Dendritic cell treated with granulocyte-macrophage colony-stimulating factor and Interleukin-4, amounts not matched to agents 40 ng/mL and 50 ng/mL, for 4 days (primary cell): ENCODE measurements around the gene PSMB3.

Experiments
- H3K27ac Mint-ChIP-seq: one replicate; pipeline ENCODE4 v1.8.0; 2022; ENCODE audit warnings: mild to moderate bottlenecking, mixed read lengths
- H3K27me3 Mint-ChIP-seq: one replicate; pipeline ENCODE4 v1.8.0; 2022; ENCODE audit warnings: mild to moderate bottlenecking, mixed read lengths
- H3K36me3 Mint-ChIP-seq: one replicate; pipeline ENCODE4 v1.8.0; 2022; ENCODE audit warnings: low read depth, mixed read lengths
- H3K4me1 Mint-ChIP-seq: one replicate; pipeline ENCODE4 v1.8.0; 2022; ENCODE audit warnings: low read depth, mixed read lengths
- H3K4me3 Mint-ChIP-seq: one replicate; pipeline ENCODE4 v1.8.0; 2022; ENCODE audit warnings: mild to moderate bottlenecking, moderate library complexity, mixed read lengths
- H3K9me3 Mint-ChIP-seq: one replicate; pipeline ENCODE4 v1.8.0; 2022; ENCODE audit warnings: mixed read lengths
- intact Hi-C: fragments of 100-400 bp; cut with micrococcal nuclease; formaldehyde crosslinking; loops from one replicate; pipeline ENCODE4 v1.15.0; 2022

The PSMB3 gene

GRCh38 chr17:38797828-38798227 lies 45.3 kb downstream of the PSMB3 start:
- intact Hi-C loops, result no loop called here
- Mint-ChIP-seq H3K27me3 (no peaks in the 10 kb centered on the region), H3K9me3 (no peaks in the 10 kb centered on the region), H3K27ac (peak overlapping the region; percentile 86), H3K4me3 (peak overlapping the region; percentile 92), H3K36me3 (peaks cover 71% of the 10 kb centered on the region), H3K4me1 (peaks cover 37% of the 10 kb centered on the region)

- Mint-ChIP-seq H3K36me3 (peaks cover 75% of the 10 kb centered on the region), H3K9me3 (no peaks in the 10 kb centered on the region), H3K27ac (peak overlapping the region; percentile 86), H3K4me1 (peaks cover 37% of the 10 kb centered on the region), H3K4me3 (peak overlapping the region; percentile 92), H3K27me3 (no peaks in the 10 kb centered on the region)
- intact Hi-C loops, result no loop called here
Observed at GRCh38 chr17:38798614-38799500, 46.3 kb downstream of the PSMB3 start.

- H3K4me3 Mint-ChIP-seq, result peak within 1 kb of the TSS; percentile 92
- intact Hi-C loops, result loop anchor here (2.0 kb wide), 1 partner anchor 25 kb away; the partner anchor contains the start of gene CWC25
- H3K36me3 Mint-ChIP-seq, result peaks cover 75% of the 10 kb centered on the region
- no peaks in the 10 kb centered on the region for H3K27me3 Mint-ChIP-seq
- peak within 1 kb of the TSS; percentile 86 for H3K27ac Mint-ChIP-seq
- no peaks in the 10 kb centered on the region for H3K9me3 Mint-ChIP-seq
- H3K4me1 Mint-ChIP-seq, result peaks cover 37% of the 10 kb centered on the region
Observed at GRCh38 chr17:38799501-38800236, 47.1 kb downstream of the PSMB3 start, which contains the start of gene PIP4K2B. Gene PIP4K2B (minus strand): TSS chr17:38799556. CDS start chr17:38799424, 132 bp downstream.

GRCh38 chr17:38800237-38800760 lies 47.8 kb downstream of the PSMB3 start:
- H3K4me1 Mint-ChIP-seq, result peaks cover 37% of the 10 kb centered on the region
- peak overlapping the region; percentile 86 for H3K27ac Mint-ChIP-seq
- no peaks in the 10 kb centered on the region for H3K9me3 Mint-ChIP-seq
- peaks cover 77% of the 10 kb centered on the region for H3K36me3 Mint-ChIP-seq
- peak overlapping the region; percentile 67 for H3K4me3 Mint-ChIP-seq
- no peaks in the 10 kb centered on the region for H3K27me3 Mint-ChIP-seq
- intact Hi-C loops, result loop anchor here (2.0 kb wide), 1 partner anchor 25 kb away; the partner anchor contains the start of gene CWC25

- no peaks in the 10 kb centered on the region for H3K4me1 Mint-ChIP-seq
- H3K36me3 Mint-ChIP-seq, result peaks cover 100% of the 10 kb centered on the region
- intact Hi-C loops, result no loop called here
- no peaks in the 10 kb centered on the region for H3K27me3 Mint-ChIP-seq
- H3K9me3 Mint-ChIP-seq, result no peaks in the 10 kb centered on the region
- H3K4me3 Mint-ChIP-seq, result no peak overlapping the region
- no peak overlapping the region for H3K27ac Mint-ChIP-seq
Observed at GRCh38 chr17:38809828-38810227, 57.3 kb downstream of the PSMB3 start.
